Erythroblast (primary cell): Measurements from ENCODE around the gene COL9A3.

Source experiments
- GATA1 ChIP-seq: IDR thresholded peaks from 2 replicates; pipeline ENCODE4 v1.6.1; 2011; ENCODE audit warnings: low read depth, mild to moderate bottlenecking, control low read depth, low read length, moderate library complexity
- POLR2A ChIP-seq: IDR thresholded peaks from 2 replicates; pipeline ENCODE4 v1.6.1; 2011; ENCODE audit warnings: mild to moderate bottlenecking, low read length

GRCh38 chr20:62876902-62877816 is 60.3 kb downstream of the COL9A3 start:
- TF ChIP-seq POLR2A: no peak
- TF ChIP-seq GATA1: no peak
